Stimulated activated effector memory CD8-positive, alpha-beta T cell treated with anti-CD3 and anti-CD28 coated beads, Interleukin-12 subunit alpha, Interleukin-12 subunit beta, amount 100 ng/mL, for 72 hours (primary cell): ENCODE measurements around the gene WASHC4.
"Not testable (repeated sequence)": the region's sequence is repeated elsewhere in the genome, so short reads cannot be mapped to it uniquely, and the experiment has no call there.

ENCODE experiments used
- ATAC-seq: fragments of 150-1000 bp; cut with Tn5 transposase; 2 replicates; pipeline ENCODE4 v1.10.0; 2021
- DNase-seq, 2 donors: peaks; one replicate each; pipeline ENCODE4 v3.0.0; 2021 to 2022; ENCODE audit warnings: low spot score in 2 of 2
- H3K27ac Mint-ChIP-seq: one replicate; pipeline ENCODE4 v1.8.0; 2022; ENCODE audit warnings: mild to moderate bottlenecking, mixed read lengths
- H3K36me3 Mint-ChIP-seq: one replicate; pipeline ENCODE4 v1.8.0; 2022; ENCODE audit warnings: mild to moderate bottlenecking, mixed read lengths
- H3K4me1 Mint-ChIP-seq: one replicate; pipeline ENCODE4 v1.8.0; 2022; ENCODE audit warnings: mixed read lengths
- H3K4me3 Mint-ChIP-seq: one replicate; pipeline ENCODE4 v1.8.0; 2022; ENCODE audit warnings: mild to moderate bottlenecking, mixed read lengths
- H3K9me3 Mint-ChIP-seq: one replicate; pipeline ENCODE4 v1.8.0; 2022; ENCODE audit warnings: mixed read lengths

WASHC4 gene

GRCh38 chr12:105170139-105170538 is 62.6 kb downstream of the WASHC4 start:
- no peaks in the 10 kb centered on the region for H3K9me3 Mint-ChIP-seq
- H3K27ac Mint-ChIP-seq = no peak overlapping the region
- peaks cover 78% of the 10 kb centered on the region for H3K36me3 Mint-ChIP-seq

GRCh38 chr12:105171691-105172436 is 64.3 kb downstream of the WASHC4 start:
- peaks cover 7% of the 10 kb centered on the region for H3K4me1 Mint-ChIP-seq
- no peak for DNase-seq
- peaks cover 78% of the 10 kb centered on the region for H3K36me3 Mint-ChIP-seq
- no peak for ATAC-seq
- no peak overlapping the region for H3K27ac Mint-ChIP-seq
- no peak overlapping the region for H3K4me3 Mint-ChIP-seq
- no peaks in the 10 kb centered on the region for H3K9me3 Mint-ChIP-seq

More at GRCh38 chr12:105170139-105170538, 62.6 kb downstream of the WASHC4 start:
- peaks cover 7% of the 10 kb centered on the region for H3K4me1 Mint-ChIP-seq
- no peak for ATAC-seq
- no peak for DNase-seq
- H3K4me3 Mint-ChIP-seq = no peak overlapping the region

GRCh38 chr12:105175397-105175990 is 68.0 kb downstream of the WASHC4 start:
- DNase-seq (no peak), ATAC-seq (no peak)
- H3K4me1 Mint-ChIP-seq = peaks cover 7% of the 10 kb centered on the region
- no peaks in the 10 kb centered on the region for H3K9me3 Mint-ChIP-seq
- H3K27ac Mint-ChIP-seq = no peak overlapping the region
- H3K36me3 Mint-ChIP-seq = peaks cover 55% of the 10 kb centered on the region
- no peak overlapping the region for H3K4me3 Mint-ChIP-seq

GRCh38 chr12:105177208-105177607 is 69.7 kb downstream of the WASHC4 start:
- Mint-ChIP-seq H3K4me1 (peaks cover 11% of the 10 kb centered on the region), H3K36me3 (peaks cover 51% of the 10 kb centered on the region), H3K4me3 (no peak overlapping the region), H3K9me3 (peaks cover 3% of the 10 kb centered on the region), H3K27ac (peak overlapping the region; percentile 5)
- ATAC-seq (no peak), DNase-seq (no peak)

- H3K9me3 Mint-ChIP-seq, ATAC-seq, H3K4me3 Mint-ChIP-seq, H3K27ac Mint-ChIP-seq, DNase-seq: not testable (repeated sequence)
- peaks cover 13% of the 10 kb centered on the region for H3K4me1 Mint-ChIP-seq
- peaks cover 51% of the 10 kb centered on the region for H3K36me3 Mint-ChIP-seq
Observed at GRCh38 chr12:105179114-105179513, 71.6 kb downstream of the WASHC4 start.

- not testable (repeated sequence) for H3K9me3 Mint-ChIP-seq, H3K27ac Mint-ChIP-seq, DNase-seq, H3K4me3 Mint-ChIP-seq, ATAC-seq
- Mint-ChIP-seq H3K36me3 (peaks cover 65% of the 10 kb centered on the region), H3K4me1 (peaks cover 13% of the 10 kb centered on the region)
Observed at GRCh38 chr12:105183406-105183805, 75.9 kb downstream of the WASHC4 start.

GRCh38 chr12:105183976-105184375 is 76.4 kb downstream of the WASHC4 start:
- H3K27ac Mint-ChIP-seq, DNase-seq, H3K4me3 Mint-ChIP-seq, H3K9me3 Mint-ChIP-seq, ATAC-seq: not testable (repeated sequence)
- Mint-ChIP-seq H3K4me1 (peaks cover 13% of the 10 kb centered on the region), H3K36me3 (peaks cover 70% of the 10 kb centered on the region)

- Mint-ChIP-seq H3K4me3 (no peak overlapping the region), H3K9me3 (no peaks in the 10 kb centered on the region), H3K27ac (no peak overlapping the region), H3K4me1 (peaks cover 8% of the 10 kb centered on the region), H3K36me3 (peaks cover 95% of the 10 kb centered on the region)
- no peak for DNase-seq
- no peak for ATAC-seq
Observed at GRCh38 chr12:105189293-105189692, 81.8 kb downstream of the WASHC4 start.

- peak overlapping the region; percentile 43 for H3K27ac Mint-ChIP-seq
Observed at GRCh38 chr12:105190530-105190929, 83.0 kb downstream of the WASHC4 start.

GRCh38 chr12:105192624-105193225 is 85.2 kb downstream of the WASHC4 start:
- Mint-ChIP-seq H3K4me1 (peaks cover 8% of the 10 kb centered on the region), H3K4me3 (no peak overlapping the region), H3K36me3 (peaks cover 89% of the 10 kb centered on the region), H3K9me3 (no peaks in the 10 kb centered on the region), H3K27ac (peak overlapping the region; percentile 26)
- no peak for DNase-seq
- ATAC-seq = no peak

More at GRCh38 chr12:105190530-105190929, 83.0 kb downstream of the WASHC4 start:
- DNase-seq (no peak), ATAC-seq (no peak)
- Mint-ChIP-seq H3K36me3 (peaks cover 95% of the 10 kb centered on the region), H3K4me3 (no peak overlapping the region), H3K9me3 (no peaks in the 10 kb centered on the region), H3K4me1 (peaks cover 8% of the 10 kb centered on the region)

- Mint-ChIP-seq H3K4me3 (no peak overlapping the region), H3K27ac (no peak overlapping the region), H3K9me3 (no peaks in the 10 kb centered on the region), H3K36me3 (peaks cover 80% of the 10 kb centered on the region), H3K4me1 (peaks cover 8% of the 10 kb centered on the region)
- no peak for DNase-seq
- ATAC-seq = no peak
Observed at GRCh38 chr12:105194947-105195346, 87.4 kb downstream of the WASHC4 start.

GRCh38 chr12:105196090-105196489 is 88.6 kb downstream of the WASHC4 start:
- Mint-ChIP-seq H3K27ac (no peak overlapping the region), H3K36me3 (peaks cover 69% of the 10 kb centered on the region), H3K4me1 (peaks cover 4% of the 10 kb centered on the region), H3K9me3 (no peaks in the 10 kb centered on the region), H3K4me3 (no peak overlapping the region)
- DNase-seq = no peak
- ATAC-seq = no peak

- Mint-ChIP-seq H3K4me3 (no peak overlapping the region), H3K4me1 (peaks cover 4% of the 10 kb centered on the region), H3K27ac (no peak overlapping the region), H3K36me3 (peaks cover 66% of the 10 kb centered on the region), H3K9me3 (no peaks in the 10 kb centered on the region)
- no peak for DNase-seq
- no peak for ATAC-seq
Observed at GRCh38 chr12:105198961-105199360, 91.4 kb downstream of the WASHC4 start.

- Mint-ChIP-seq H3K27ac (peak overlapping the region; percentile 60), H3K36me3 (peaks cover 66% of the 10 kb centered on the region)
- ATAC-seq = no peak
Observed at GRCh38 chr12:105200385-105200784, 92.9 kb downstream of the WASHC4 start.

GRCh38 chr12:105201299-105201698 is 93.8 kb downstream of the WASHC4 start:
- Mint-ChIP-seq H3K9me3 (no peaks in the 10 kb centered on the region), H3K4me1 (peaks cover 15% of the 10 kb centered on the region), H3K27ac (peak overlapping the region; percentile 60), H3K4me3 (no peak overlapping the region), H3K36me3 (peaks cover 66% of the 10 kb centered on the region)
- DNase-seq = no peak
- ATAC-seq = no peak

More at GRCh38 chr12:105200385-105200784, 92.9 kb downstream of the WASHC4 start:
- H3K4me1 Mint-ChIP-seq = peaks cover 13% of the 10 kb centered on the region
- H3K4me3 Mint-ChIP-seq = no peak overlapping the region
- no peak for DNase-seq
- no peaks in the 10 kb centered on the region for H3K9me3 Mint-ChIP-seq
